Endothelial cell of umbilical vein (primary cell): ENCODE results near the gene SPATA32. TPM values are rescaled to one million over a fixed set of nuclear protein-coding genes. Genes with fewer than 3 reads are reported as not detected.

Experiments
- BruUV-seq: library from RNA; stranded (reverse); fragments of 400-500 nt; replicated peaks from 2 replicates; lab custom pipeline; 2021; lab: Mats Ljungman, UMichigan
- CTCF ChIA-PET: fragments of 300-600, 350-600 bp; sonication (Branson Sonifier 250); formaldehyde crosslinking; loops from one replicate; lab custom pipeline; 2021; ENCODE audit warnings: antibody characterized with exemption, inconsistent platforms; lab: Charles Lee
- POLR2A ChIA-PET: fragments of 300-600, 350-600 bp; sonication (Branson Sonifier 250); formaldehyde crosslinking; loops from one replicate; lab custom pipeline; 2021; ENCODE audit warnings: antibody characterized with exemption, inconsistent platforms; lab: Charles Lee
- DNase-seq: peaks from one replicate; pipeline ENCODE4 v3.0.0-alpha.2; 2011; ENCODE audit warnings: low read depth, low spot score
- FAIRE-seq: peaks from 2 replicates; lab custom pipeline; 2011; peaks lifted over from hg19 to GRCh38; lab: Jason Lieb, UNC
- H2AFZ ChIP-seq: 2 replicates; pipeline ENCODE4 v1.6.0; 2012; ENCODE audit warnings: low read depth, low read length, control low read depth, inconsistent platforms
- H3K27ac ChIP-seq: 2 replicates; pipeline ENCODE4 v1.5.1; 2011; ENCODE audit warnings: low read depth, mild to moderate bottlenecking, control low read depth, low read length, moderate library complexity; ENCODE audit not compliant: insufficient read depth
- H3K27me3 ChIP-seq, 2 experiments: 2 replicates each; pipeline versions ENCODE4 v1.6.0 to v1.6.1; 2011; ENCODE audit warnings: low read length in 2 of 2, mixed read lengths in 1 of 2; ENCODE audit not compliant: control insufficient read depth in 2 of 2, insufficient read depth in 2 of 2
- H3K36me3 ChIP-seq, 2 experiments: 2 replicates in 1 of 2; 3 replicates in 1 of 2; pipeline ENCODE4 v1.5.1; 2011; ENCODE audit warnings: low read length in 2 of 2, mild to moderate bottlenecking in 1 of 2, moderate library complexity in 1 of 2; ENCODE audit not compliant: control insufficient read depth in 2 of 2, insufficient read depth in 2 of 2; ENCODE audit errors: extremely low read depth in 1 of 2
- H3K4me1 ChIP-seq: 3 replicates; pipeline ENCODE4 v1.5.1; 2011; ENCODE audit warnings: mild to moderate bottlenecking, low read length; ENCODE audit not compliant: control insufficient read depth, insufficient read depth; ENCODE audit errors: extremely low read depth
- H3K4me2 ChIP-seq: 2 replicates; pipeline ENCODE4 v1.6.1; 2011; ENCODE audit warnings: low read length, control low read depth, mixed read lengths; ENCODE audit not compliant: insufficient read depth
- H3K4me3 ChIP-seq, 3 experiments: fragments of 200-600 bp in 1 of 3; sonication (generic), shearing (Covaris generic) in 1 of 3; replicated peaks in 1 of 3; 2 replicates each; pipeline ENCODE4 v1.5.1; 2011 to 2016; ENCODE audit warnings: control low read depth in 3 of 3, low read length in 3 of 3, mild to moderate bottlenecking in 2 of 3, inconsistent platforms in 1 of 3, low read depth in 1 of 3, moderate library complexity in 1 of 3; ENCODE audit not compliant: insufficient read depth in 1 of 3
- H3K79me2 ChIP-seq: 2 replicates; pipeline ENCODE4 v1.6.0; 2012; ENCODE audit warnings: low read length, inconsistent platforms; ENCODE audit not compliant: control insufficient read depth, insufficient read depth
- H3K9ac ChIP-seq: replicated peaks from 2 replicates; pipeline ENCODE3; 2011; ENCODE audit warnings: low read length, control low read depth; ENCODE audit not compliant: insufficient read depth; ENCODE audit errors: extremely low read depth
- H3K9me1 ChIP-seq: replicated peaks from 3 replicates; pipeline ENCODE4 v1.6.0; 2011; ENCODE audit warnings: mild to moderate bottlenecking, low read length; ENCODE audit not compliant: control insufficient read depth, insufficient read depth; ENCODE audit errors: extremely low read depth
- H3K9me3 ChIP-seq: replicated peaks from 2 replicates; pipeline ENCODE4 v1.5.1; 2012; ENCODE audit warnings: low read length, inconsistent platforms; ENCODE audit not compliant: control insufficient read depth, insufficient read depth
- H4K20me1 ChIP-seq: replicated peaks from 2 replicates; pipeline ENCODE3; 2011; ENCODE audit warnings: mild to moderate bottlenecking, low read length; ENCODE audit not compliant: control insufficient read depth, insufficient read depth; ENCODE audit errors: extremely low read depth
- CTCF ChIP-seq, 2 donors: IDR thresholded peaks; 1 replicate in 1 of 2; 2 replicates in 1 of 2; pipeline ENCODE4 v1.5.1; 2011; ENCODE audit warnings: low read length in 2 of 2, mild to moderate bottlenecking in 2 of 2, moderate library complexity in 2 of 2, control low read depth in 1 of 2, inconsistent platforms in 1 of 2, low read depth in 1 of 2; ENCODE audit not compliant: insufficient read depth in 1 of 2; ENCODE audit errors: extremely low read depth in 1 of 2
- EZH2 ChIP-seq: IDR thresholded peaks from 2 replicates; pipeline ENCODE4 v1.6.1; 2012; ENCODE audit warnings: borderline replicate concordance, low read depth, mild to moderate bottlenecking, moderate library complexity, low read length, inconsistent platforms; ENCODE audit not compliant: severe bottlenecking
- FOS ChIP-seq: IDR thresholded peaks from 2 replicates; pipeline ENCODE4 v1.6.1; 2011; ENCODE audit warnings: mild to moderate bottlenecking, low read length, moderate library complexity, borderline replicate concordance; ENCODE audit not compliant: insufficient read depth
- GATA2 ChIP-seq: IDR thresholded peaks from 2 replicates; pipeline ENCODE4 v1.7.0; 2011; ENCODE audit warnings: low read depth, mild to moderate bottlenecking, moderate library complexity, mixed read lengths, low read length; ENCODE audit not compliant: insufficient read length, insufficient read depth
- JUN ChIP-seq: IDR thresholded peaks from 2 replicates; pipeline ENCODE4 v1.6.1; 2011; ENCODE audit warnings: borderline replicate concordance, low read depth; ENCODE audit not compliant: insufficient read length, insufficient read depth
- MAX ChIP-seq: IDR thresholded peaks from 2 replicates; pipeline ENCODE4 v1.6.1; 2011; ENCODE audit not compliant: insufficient read depth, insufficient read length
- MYC ChIP-seq: IDR thresholded peaks from one replicate; pipeline ENCODE4 v1.6.1; 2011; ENCODE audit warnings: mild to moderate bottlenecking, low read depth, low read length
- POLR2A ChIP-seq: IDR thresholded peaks from 2 replicates; pipeline ENCODE4 v1.6.1; 2012; ENCODE audit warnings: low read depth, mild to moderate bottlenecking, control low read depth, low read length
- POLR2AphosphoS5 ChIP-seq: IDR thresholded peaks from 2 replicates; pipeline ENCODE4 v1.6.1; 2012; ENCODE audit warnings: low read depth, mild to moderate bottlenecking, control low read depth, low read length, moderate library complexity; ENCODE audit not compliant: insufficient read depth
- dilution Hi-C: fragments of 300-500 bp; cut with MboI; formaldehyde crosslinking; loops from one replicate; pipeline ENCODE4 v1.15.0; 2019; ENCODE audit warnings: low sequenced_read_pairs; ENCODE audit not compliant: extremely low pct_ligation_motif_present
- intact Hi-C: fragments of 100-400 bp; cut with micrococcal nuclease; formaldehyde crosslinking; loops from one replicate; pipeline ENCODE4 v1.10.0; 2022
- polyA plus RNA-seq, 4 experiments: library from polyadenylated mRNA; depleted of rRNA in 3 of 4; stranded (reverse) in 3 of 4; unstranded in 1 of 4; fragments of >200 nt; gene quantifications; 2 replicates each; pipeline versions ENCODE4 v1.2.1 to v1.2.3, GENCODE V29; 2011 to 2012; ENCODE audit warnings: missing spikeins in 1 of 4
- total RNA-seq: library from RNA; stranded (reverse); gene quantifications from 2 replicates; pipeline ENCODE4 v1.2.3, GENCODE V29; 2021

Gene SPATA32
- total and polyA plus RNA-seq, 2 donors (not counting 3 experiments of a cell fraction or from before 2014, with no cell fraction given), result not detected

- Histone ChIP-seq H3K36me3 (no peaks in the 10 kb centered on the region), H3K27ac (no peak overlapping the region), H3K9ac (no peak overlapping the region), H3K79me2 (no peaks in the 10 kb centered on the region), H3K4me2 (no peak overlapping the region), H4K20me1 (no peaks in the 10 kb centered on the region), H3K27me3 (peaks cover 9 to 12% of the 10 kb centered on the region in 2 experiments), H3K9me3 (no peaks in the 10 kb centered on the region), H3K9me1 (no peaks in the 10 kb centered on the region), H3K4me1 (peaks cover 8% of the 10 kb centered on the region), H2AFZ (peak overlapping the region; percentile 64), H3K4me3 (no peak overlapping the region)
- no peak for TF ChIP-seq GATA2
- TF ChIP-seq CTCF (IDR thresholded peaks at IDR 0.05; ENCODE audit: extremely low read depth in 1 of 2, insufficient read depth in 1 of 2, low read depth in 1 of 2, low read length in 2 of 2), result no peak
- no peak for TF ChIP-seq FOS
- TF ChIP-seq MAX, result no peak
- no peak for TF ChIP-seq EZH2
- no peak for TF ChIP-seq JUN
- TF ChIP-seq MYC, result no peak
- TF ChIP-seq POLR2AphosphoS5, result no peak
- TF ChIP-seq POLR2A, result no peak
- CTCF ChIA-PET, result interaction anchor here (1.6 to 2.0 kb wide), 3 partner anchors 9 to 159 kb away, joined by 9 to 13 read pairs (median 10); partner anchors contain the start of gene ACBD4
- no TSS peak for BruUV-seq
- dilution Hi-C loops, result no loop called here
- peak; percentile 55 for DNase-seq
- POLR2A ChIA-PET, result no interaction called here
- intact Hi-C loops, result no loop called here
- no peak for FAIRE-seq
Observed at GRCh38 chr17:45225964-45226530, 35.8 kb downstream of the SPATA32 start.
